Activated naive CD8-positive, alpha-beta T cell (primary cell): Measurements from ENCODE around the gene DUSP28.

ENCODE experiments used
- H3K27ac Mint-ChIP-seq: one replicate; pipeline ENCODE4 v1.8.0; 2021; ENCODE audit warnings: mixed read lengths
- H3K27me3 Mint-ChIP-seq: one replicate; pipeline ENCODE4 v1.8.0; 2021; ENCODE audit warnings: mixed read lengths
- H3K36me3 Mint-ChIP-seq: one replicate; pipeline ENCODE4 v1.8.0; 2021; ENCODE audit warnings: mixed read lengths
- H3K4me1 Mint-ChIP-seq: one replicate; pipeline ENCODE4 v1.8.0; 2021; ENCODE audit warnings: low read depth, mixed read lengths
- H3K4me3 Mint-ChIP-seq: one replicate; pipeline ENCODE4 v1.8.0; 2021; ENCODE audit warnings: mild to moderate bottlenecking, mixed read lengths
- H3K9me3 Mint-ChIP-seq: one replicate; pipeline ENCODE4 v1.8.0; 2021; ENCODE audit warnings: low read depth, mixed read lengths

The DUSP28 gene

DNA sequence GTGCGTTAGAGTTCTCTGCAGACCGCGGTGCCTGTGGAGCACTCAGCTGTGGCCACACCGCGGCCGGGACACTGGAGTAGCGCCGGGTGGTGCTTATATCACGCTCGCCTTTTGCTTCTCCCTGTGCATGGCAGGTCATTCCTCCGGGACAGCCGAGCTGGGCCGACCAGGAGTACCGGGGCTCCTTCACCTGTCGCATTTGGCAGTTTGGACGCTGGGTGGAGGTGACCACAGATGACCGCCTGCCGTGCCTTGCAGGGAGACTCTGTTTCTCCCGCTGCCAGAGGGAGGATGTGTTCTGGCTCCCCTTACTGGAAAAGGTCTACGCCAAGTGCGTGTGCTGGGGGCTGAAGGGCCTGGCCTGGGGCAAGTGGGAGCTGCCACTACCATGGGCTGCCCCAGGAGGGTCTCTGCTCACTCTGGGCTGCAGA is 30.5 kb downstream of the DUSP28 start:
- Mint-ChIP-seq H3K4me3 (no peak overlapping the region), H3K36me3 (no peaks in the 10 kb centered on the region), H3K9me3 (no peaks in the 10 kb centered on the region), H3K27me3 (no peaks in the 10 kb centered on the region), H3K27ac (no peak overlapping the region), H3K4me1 (peaks cover 28% of the 10 kb centered on the region)

DNA sequence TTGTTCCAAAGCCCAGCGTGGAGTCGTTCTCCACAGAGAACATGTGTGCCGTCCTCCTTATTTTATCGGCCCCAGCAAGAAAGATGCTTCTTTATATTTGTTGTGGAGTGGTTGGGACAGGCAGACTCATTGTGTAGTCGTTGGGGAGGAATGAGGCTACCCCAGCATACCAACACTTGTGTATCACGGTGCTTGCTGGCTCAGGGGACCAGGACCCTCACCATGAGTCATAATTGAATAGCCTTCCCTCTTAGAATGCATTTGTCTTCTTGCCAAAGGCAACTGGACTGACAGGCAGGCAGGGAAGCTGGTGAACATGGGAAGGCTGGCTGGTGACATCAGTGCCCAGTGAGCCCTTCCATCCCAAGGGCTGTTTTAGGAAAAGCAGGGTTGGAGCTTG is 31.1 kb downstream of the DUSP28 start:
- Mint-ChIP-seq H3K27me3 (no peaks in the 10 kb centered on the region), H3K4me3 (no peak overlapping the region), H3K9me3 (no peaks in the 10 kb centered on the region), H3K4me1 (peaks cover 27% of the 10 kb centered on the region), H3K36me3 (no peaks in the 10 kb centered on the region), H3K27ac (no peak overlapping the region)

DNA sequence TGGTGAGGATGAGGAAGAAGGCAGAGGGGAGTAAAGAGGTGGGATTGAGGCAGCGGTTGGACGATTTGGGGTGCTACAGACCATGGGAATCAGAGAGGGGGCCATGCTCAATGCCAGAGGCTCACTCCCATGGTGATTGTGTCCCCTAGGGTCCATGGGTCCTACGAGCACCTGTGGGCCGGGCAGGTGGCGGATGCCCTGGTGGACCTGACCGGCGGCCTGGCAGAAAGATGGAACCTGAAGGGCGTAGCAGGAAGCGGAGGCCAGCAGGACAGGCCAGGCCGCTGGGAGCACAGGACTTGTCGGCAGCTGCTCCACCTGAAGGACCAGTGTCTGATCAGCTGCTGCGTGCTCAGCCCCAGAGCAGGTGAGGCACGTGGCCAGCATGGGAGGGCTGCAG is 31.6 kb downstream of the DUSP28 start:
- H3K4me3 Mint-ChIP-seq = no peak overlapping the region
- no peaks in the 10 kb centered on the region for H3K9me3 Mint-ChIP-seq
- no peaks in the 10 kb centered on the region for H3K36me3 Mint-ChIP-seq
- no peak overlapping the region for H3K27ac Mint-ChIP-seq
- no peaks in the 10 kb centered on the region for H3K27me3 Mint-ChIP-seq
- H3K4me1 Mint-ChIP-seq = peaks cover 27% of the 10 kb centered on the region

DNA sequence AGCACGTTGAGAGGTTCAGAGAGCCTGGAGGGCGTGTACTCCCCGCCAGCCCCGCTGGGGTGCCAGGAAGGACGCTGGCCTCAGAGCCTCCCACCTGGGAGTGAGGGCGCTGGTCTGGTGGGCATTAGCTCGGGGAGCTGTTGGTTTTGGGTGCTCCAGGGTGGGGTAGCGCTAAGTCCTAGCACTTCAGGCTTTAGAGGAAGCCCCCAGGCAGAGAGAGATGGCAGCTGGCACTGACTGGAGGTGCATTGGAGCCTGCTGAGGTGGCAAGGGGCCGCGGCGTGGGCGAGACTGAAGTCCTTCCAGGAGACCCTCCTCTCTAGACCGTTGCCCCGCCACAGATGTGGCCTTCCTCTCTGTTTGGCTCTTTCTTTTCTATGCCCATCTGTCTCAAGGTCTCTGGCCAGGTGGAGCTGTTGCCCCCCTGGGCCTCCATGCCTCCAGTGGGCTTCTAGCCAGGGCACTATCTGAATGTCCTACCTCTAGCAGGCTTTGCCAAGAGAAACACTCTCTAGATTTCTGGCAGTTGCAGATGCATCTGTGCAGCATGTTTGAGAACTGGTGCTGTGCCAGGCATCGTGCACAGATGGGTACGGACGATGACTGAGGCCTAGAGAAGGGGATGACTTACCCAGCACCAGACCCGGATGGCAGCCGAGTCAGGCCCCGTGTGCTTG is 33.0 kb downstream of the DUSP28 start:
- Mint-ChIP-seq H3K9me3 (no peaks in the 10 kb centered on the region), H3K27ac (no peak overlapping the region), H3K27me3 (no peaks in the 10 kb centered on the region), H3K4me1 (peaks cover 16% of the 10 kb centered on the region), H3K36me3 (no peaks in the 10 kb centered on the region), H3K4me3 (no peak overlapping the region)

DNA sequence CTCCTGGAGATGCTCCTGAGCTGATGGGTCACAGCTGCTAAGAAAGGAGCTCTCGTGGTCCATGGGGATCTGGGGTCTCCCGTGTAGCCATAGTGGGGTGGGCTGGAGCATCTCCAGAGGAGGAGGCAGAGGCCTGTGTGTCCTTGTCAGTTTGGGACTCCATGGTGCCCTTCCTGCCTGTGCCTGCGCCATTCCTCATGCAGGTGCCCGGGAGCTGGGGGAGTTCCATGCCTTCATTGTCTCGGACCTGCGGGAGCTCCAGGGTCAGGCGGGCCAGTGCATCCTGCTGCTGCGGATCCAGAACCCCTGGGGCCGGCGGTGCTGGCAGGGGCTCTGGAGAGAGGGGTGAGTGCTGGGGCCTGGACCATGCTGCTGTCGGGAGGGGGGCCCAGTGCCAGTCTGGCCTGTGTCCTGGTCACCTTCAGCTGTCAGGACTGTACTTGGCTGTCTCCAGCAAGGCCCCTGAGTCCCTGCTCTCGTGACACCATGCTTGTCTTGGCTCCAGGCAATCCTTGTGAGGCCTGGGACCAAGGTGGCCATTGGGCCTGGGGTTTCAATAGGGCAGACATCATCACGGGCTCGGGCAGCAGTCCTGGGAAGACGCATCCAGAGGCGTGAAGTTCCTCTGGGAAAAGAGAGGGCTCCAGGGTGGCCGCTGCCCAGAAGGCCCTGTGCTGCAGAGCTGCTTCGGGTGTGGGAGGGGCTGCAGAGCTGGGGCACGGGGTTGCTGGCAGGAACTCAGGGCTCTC is 33.7 kb downstream of the DUSP28 start:
- H3K4me3 Mint-ChIP-seq = no peak overlapping the region
- no peaks in the 10 kb centered on the region for H3K27me3 Mint-ChIP-seq
- peaks cover 9% of the 10 kb centered on the region for H3K4me1 Mint-ChIP-seq
- no peaks in the 10 kb centered on the region for H3K36me3 Mint-ChIP-seq
- H3K27ac Mint-ChIP-seq = no peak overlapping the region
- no peaks in the 10 kb centered on the region for H3K9me3 Mint-ChIP-seq

DNA sequence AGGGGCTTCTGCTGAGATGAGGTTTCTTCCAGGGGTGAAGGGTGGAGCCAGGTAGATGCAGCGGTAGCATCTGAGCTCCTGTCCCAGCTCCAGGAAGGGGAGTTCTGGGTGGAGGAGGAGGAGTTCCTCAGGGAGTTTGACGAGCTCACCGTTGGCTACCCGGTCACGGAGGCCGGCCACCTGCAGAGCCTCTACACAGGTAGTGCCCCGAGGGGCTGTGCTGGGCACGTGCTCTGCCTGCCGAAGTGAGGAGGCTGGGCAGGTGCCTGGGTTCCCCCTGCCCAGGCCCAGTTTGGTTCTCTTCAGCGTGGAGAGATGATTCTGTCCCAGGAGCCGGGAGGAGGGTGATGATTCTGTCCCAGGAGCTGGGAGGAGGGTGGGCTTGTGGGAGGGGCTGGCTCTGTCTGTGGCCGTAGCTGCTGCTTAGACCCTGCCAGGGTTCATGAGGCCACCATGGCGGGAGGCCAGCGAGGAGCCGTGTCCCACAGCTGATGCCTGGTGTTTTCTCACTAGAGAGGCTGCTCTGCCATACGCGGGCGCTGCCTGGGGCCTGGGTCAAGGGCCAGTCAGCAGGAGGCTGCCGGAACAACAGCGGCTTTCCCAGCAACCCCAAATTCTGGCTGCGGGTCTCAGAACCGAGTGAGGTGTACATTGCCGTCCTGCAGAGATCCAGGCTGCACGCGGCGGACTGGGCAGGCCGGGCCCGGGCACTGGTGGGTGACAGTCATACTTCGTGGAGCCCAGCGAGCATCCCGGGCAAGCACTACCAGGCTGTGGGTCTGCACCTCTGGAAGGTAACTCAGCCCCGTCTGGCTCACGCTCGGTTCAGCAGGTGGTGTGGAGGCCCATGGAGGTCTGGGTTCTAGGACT is 34.6 kb downstream of the DUSP28 start:
- H3K36me3 Mint-ChIP-seq = no peaks in the 10 kb centered on the region

DNA sequence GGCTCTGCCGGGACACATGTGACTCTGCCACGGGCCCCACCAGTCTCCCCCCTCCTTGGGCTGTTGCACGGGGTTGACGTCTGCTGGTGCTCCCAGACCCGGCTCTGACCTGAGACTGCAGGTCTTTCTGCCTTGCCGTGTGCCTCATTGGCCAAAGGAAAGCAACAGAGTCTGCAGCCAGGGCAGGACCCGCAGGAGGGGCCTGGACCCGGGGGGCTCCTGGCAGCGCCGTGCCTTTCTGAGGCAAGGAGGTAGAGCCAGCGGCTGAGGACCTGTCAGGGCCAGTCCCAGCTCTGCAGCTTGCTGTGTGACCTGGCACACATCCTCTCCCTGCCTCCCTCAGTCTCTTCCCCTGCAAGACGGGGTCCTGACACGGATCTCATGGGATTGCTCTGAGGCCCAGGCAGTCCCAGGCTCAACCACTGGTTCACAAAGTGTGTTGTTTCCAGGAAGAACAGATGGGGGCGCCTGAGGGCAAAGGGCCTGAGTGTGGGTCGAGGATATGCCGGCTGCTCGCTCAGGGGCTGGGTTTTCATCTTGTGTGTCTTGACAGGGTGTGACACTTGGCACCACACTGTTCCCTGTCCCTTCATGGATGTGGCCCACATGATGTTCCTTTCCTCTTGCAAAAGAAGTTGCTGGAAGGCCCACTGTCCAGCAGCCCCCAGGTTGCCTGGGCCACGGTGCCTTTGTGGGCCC is 35.4 kb downstream of the DUSP28 start:
- Mint-ChIP-seq H3K27ac (no peak overlapping the region), H3K4me3 (no peak overlapping the region), H3K36me3 (no peaks in the 10 kb centered on the region), H3K4me1 (peaks cover 2% of the 10 kb centered on the region), H3K27me3 (no peaks in the 10 kb centered on the region), H3K9me3 (no peaks in the 10 kb centered on the region)

More for the DNA sequence above, 34.6 kb downstream of the DUSP28 start:
- Mint-ChIP-seq H3K27ac (no peak overlapping the region), H3K9me3 (no peaks in the 10 kb centered on the region), H3K4me3 (no peak overlapping the region), H3K27me3 (no peaks in the 10 kb centered on the region), H3K4me1 (peaks cover 3% of the 10 kb centered on the region)

DNA sequence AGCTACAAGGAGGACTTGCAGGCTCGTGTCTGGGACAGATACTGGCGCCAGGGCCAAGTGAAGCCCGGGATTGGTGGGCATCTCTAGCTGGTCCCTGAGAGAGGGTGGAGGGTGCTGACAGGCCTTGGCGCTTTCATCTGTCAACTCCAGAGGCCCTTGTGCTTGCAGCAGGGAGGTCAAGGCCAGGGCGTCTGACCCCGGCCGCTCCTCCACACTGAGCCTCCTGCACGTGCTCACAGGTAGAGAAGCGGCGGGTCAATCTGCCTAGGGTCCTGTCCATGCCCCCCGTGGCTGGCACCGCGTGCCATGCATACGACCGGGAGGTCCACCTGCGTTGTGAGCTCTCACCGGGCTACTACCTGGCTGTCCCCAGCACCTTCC is 35.9 kb downstream of the DUSP28 start:
- no peaks in the 10 kb centered on the region for H3K36me3 Mint-ChIP-seq
- no peaks in the 10 kb centered on the region for H3K27me3 Mint-ChIP-seq
- H3K9me3 Mint-ChIP-seq = no peaks in the 10 kb centered on the region
- no peak overlapping the region for H3K27ac Mint-ChIP-seq
- peaks cover 2% of the 10 kb centered on the region for H3K4me1 Mint-ChIP-seq
- H3K4me3 Mint-ChIP-seq = no peak overlapping the region

DNA sequence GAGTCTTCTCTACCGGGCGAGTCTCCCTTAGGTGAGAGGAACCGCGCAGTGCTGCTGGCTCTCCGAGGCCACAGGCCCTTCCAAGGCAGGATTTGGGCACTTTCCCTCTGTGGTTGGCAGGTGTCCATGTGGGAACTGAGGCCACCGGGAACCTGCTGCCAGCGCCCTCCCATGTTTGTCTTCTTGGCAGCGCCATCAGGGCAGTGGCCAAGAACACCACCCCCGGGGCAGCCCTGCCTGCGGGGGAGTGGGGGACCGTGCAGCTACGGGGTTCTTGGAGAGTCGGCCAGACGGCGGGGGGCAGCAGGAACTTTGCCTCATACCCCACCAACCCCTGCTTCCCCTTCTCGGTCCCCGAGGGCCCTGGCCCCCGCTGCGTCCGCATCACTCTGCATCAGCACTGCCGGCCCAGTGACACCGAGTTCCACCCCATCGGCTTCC is 36.4 kb downstream of the DUSP28 start:
- H3K36me3 Mint-ChIP-seq = no peaks in the 10 kb centered on the region
- no peak overlapping the region for H3K4me3 Mint-ChIP-seq
- H3K27ac Mint-ChIP-seq = no peak overlapping the region
- peaks cover 2% of the 10 kb centered on the region for H3K4me1 Mint-ChIP-seq
- H3K9me3 Mint-ChIP-seq = no peaks in the 10 kb centered on the region
- no peaks in the 10 kb centered on the region for H3K27me3 Mint-ChIP-seq

DNA sequence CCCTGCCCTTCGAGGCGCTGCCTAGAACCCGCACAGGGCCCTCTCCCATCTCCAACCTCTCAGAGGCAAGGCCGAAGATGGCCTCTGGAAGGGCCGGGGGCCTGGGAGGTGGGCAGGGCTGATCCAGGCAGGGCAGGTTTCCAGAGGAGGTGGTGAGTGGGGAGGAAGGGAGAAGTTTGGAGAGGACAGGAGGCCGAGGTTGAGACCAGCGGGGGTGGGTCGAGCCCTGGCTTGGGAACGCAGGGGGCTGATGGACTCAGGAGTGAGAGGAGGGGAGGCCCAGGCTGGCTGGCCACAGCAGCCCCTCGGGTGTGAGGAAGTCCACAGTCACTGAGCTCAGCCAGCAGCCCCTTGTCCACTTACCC is 36.9 kb downstream of the DUSP28 start:
- no peaks in the 10 kb centered on the region for H3K9me3 Mint-ChIP-seq
- no peaks in the 10 kb centered on the region for H3K36me3 Mint-ChIP-seq

DNA sequence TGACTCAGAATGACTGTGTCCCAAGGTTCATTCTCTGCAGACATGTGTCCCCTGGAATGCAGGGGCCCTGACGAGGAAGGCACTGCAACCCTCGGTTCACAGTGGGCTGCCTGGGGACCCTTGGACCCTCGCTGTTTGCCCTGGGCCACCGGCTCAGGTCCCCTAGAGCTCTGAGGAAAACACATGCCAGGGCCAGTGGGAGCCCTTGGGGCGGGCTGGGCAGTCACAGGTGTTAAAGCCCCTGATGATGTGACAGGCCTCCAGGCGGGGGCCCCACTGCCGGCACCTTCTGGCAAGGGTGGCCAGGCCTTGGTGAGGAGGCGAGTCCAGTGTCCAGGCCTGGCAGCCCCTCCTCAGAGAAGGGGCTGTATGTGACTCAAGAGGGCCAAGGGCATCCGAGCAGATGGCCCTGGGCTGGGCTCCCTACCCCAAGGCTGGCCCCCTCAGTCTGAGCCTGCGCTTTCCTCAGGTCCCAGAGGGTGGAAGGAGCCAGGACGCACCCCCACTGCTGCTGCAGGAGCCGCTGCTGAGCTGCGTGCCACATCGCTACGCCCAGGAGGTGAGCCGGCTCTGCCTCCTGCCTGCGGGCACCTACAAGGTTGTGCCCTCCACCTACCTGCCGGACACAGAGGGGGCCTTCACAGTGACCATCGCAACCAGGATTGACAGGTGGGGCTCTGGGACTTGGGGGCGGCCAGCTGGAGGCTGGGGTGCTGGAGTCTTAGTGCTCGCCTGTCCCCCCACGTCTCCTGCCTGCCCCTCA is 37.4 kb downstream of the DUSP28 start:
- H3K27ac Mint-ChIP-seq = no peak overlapping the region

More for the DNA sequence above, 36.9 kb downstream of the DUSP28 start:
- no peaks in the 10 kb centered on the region for H3K4me1 Mint-ChIP-seq
- H3K27me3 Mint-ChIP-seq = no peaks in the 10 kb centered on the region
- no peak overlapping the region for H3K27ac Mint-ChIP-seq
- H3K4me3 Mint-ChIP-seq = no peak overlapping the region

DNA sequence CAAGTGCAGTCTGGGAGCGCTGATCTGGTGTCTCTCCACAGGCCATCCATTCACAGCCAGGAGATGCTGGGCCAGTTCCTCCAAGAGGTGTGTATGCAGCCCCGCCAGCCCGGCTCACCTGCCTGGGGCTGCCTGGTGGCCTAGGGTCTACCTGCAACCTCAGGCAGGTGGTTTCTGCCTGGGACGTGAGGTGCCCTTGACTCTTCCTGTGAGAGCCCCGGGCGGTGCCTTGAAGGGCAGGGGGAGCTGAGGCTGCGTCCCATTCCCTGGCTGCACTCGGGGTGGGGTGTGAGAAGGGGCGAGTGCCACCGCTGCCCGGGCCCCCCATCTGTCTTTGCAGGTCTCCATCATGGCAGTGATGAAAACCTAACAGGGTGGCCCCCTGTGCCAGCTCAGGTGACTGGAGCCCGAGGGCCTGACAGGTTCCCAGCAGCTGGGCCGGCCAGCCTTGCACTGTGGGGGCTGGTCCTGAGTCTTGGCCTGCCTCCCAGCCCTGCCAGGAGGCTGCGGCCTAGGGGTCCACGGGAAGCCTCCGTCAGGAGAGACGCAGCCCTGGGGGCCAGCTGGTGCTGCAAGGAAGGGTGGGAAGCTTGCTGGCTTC is 38.3 kb downstream of the DUSP28 start:
- Mint-ChIP-seq H3K4me3 (no peak overlapping the region), H3K27ac (no peak overlapping the region), H3K4me1 (no peaks in the 10 kb centered on the region), H3K36me3 (no peaks in the 10 kb centered on the region), H3K27me3 (no peaks in the 10 kb centered on the region), H3K9me3 (no peaks in the 10 kb centered on the region)

More for the DNA sequence above, 37.4 kb downstream of the DUSP28 start:
- H3K36me3 Mint-ChIP-seq = no peaks in the 10 kb centered on the region
- no peaks in the 10 kb centered on the region for H3K27me3 Mint-ChIP-seq
- no peak overlapping the region for H3K4me3 Mint-ChIP-seq
- no peaks in the 10 kb centered on the region for H3K4me1 Mint-ChIP-seq
- no peaks in the 10 kb centered on the region for H3K9me3 Mint-ChIP-seq

DNA sequence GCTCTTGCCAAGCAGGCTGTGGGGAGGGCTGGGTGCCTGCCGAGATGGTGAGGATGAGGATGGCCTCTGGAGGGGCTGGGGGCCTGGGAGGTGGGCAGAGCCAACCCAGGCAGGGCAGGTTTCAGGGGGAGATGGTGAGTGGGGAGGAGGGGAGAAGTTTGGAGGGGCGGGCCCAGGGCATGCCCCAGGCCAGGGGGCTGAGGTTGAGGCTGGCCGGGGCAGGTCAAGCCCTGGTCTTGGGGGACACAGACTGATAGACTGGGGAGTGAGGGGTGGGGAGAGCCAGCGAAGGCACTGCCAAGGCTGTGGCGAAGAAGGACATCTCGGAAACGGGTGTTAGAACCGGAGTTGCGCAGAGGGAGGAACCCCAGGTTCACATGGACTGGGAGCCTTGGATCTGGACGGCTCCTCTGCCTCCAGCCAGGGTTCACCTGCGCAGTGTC is 39.0 kb downstream of the DUSP28 start:
- no peaks in the 10 kb centered on the region for H3K4me1 Mint-ChIP-seq
- H3K9me3 Mint-ChIP-seq = no peaks in the 10 kb centered on the region
- H3K36me3 Mint-ChIP-seq = no peaks in the 10 kb centered on the region
- H3K27me3 Mint-ChIP-seq = no peaks in the 10 kb centered on the region
- H3K27ac Mint-ChIP-seq = no peak overlapping the region
- no peak overlapping the region for H3K4me3 Mint-ChIP-seq
